ENCODE data around the gene CACNA1B. TPM values are rescaled to one million over a fixed set of nuclear protein-coding genes. Genes with fewer than 3 reads are reported as not detected.
"Not testable (repeated sequence)": the region's sequence is repeated elsewhere in the genome, so short reads cannot be mapped to it uniquely, and the experiment has no call there.

CACNA1B gene
- polyA plus RNA-seq, 1 experiment, result 0.01 TPM

GRCh38 chr9:138122676-138123075 is 245.1 kb downstream of the CACNA1B start:
- ChIA-PET CTCF (no interaction called here), POLR2A (no interaction called here)
- Histone ChIP-seq H3K36me3 (ENCODE audit: control insufficient read depth, insufficient read depth, low read length) (no peaks in the 10 kb centered on the region), H3K27me3 (ENCODE audit: control insufficient read depth, insufficient read depth, low read length) (no peaks in the 10 kb centered on the region), H3K4me3 (ENCODE audit: low read depth, low read length) (no peak overlapping the region)
- TF ChIP-seq, protein P1, sequence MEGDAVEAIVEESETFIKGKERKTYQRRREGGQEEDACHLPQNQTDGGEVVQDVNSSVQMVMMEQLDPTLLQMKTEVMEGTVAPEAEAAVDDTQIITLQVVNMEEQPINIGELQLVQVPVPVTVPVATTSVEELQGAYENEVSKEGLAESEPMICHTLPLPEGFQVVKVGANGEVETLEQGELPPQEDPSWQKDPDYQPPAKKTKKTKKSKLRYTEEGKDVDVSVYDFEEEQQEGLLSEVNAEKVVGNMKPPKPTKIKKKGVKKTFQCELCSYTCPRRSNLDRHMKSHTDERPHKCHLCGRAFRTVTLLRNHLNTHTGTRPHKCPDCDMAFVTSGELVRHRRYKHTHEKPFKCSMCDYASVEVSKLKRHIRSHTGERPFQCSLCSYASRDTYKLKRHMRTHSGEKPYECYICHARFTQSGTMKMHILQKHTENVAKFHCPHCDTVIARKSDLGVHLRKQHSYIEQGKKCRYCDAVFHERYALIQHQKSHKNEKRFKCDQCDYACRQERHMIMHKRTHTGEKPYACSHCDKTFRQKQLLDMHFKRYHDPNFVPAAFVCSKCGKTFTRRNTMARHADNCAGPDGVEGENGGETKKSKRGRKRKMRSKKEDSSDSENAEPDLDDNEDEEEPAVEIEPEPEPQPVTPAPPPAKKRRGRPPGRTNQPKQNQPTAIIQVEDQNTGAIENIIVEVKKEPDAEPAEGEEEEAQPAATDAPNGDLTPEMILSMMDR (IDR thresholded peaks at IDR 0.05; ENCODE audit: insufficient read depth, low read depth, low read length), result no peak
- no peak for DNase-seq (ENCODE audit: low read depth)

DNA sequence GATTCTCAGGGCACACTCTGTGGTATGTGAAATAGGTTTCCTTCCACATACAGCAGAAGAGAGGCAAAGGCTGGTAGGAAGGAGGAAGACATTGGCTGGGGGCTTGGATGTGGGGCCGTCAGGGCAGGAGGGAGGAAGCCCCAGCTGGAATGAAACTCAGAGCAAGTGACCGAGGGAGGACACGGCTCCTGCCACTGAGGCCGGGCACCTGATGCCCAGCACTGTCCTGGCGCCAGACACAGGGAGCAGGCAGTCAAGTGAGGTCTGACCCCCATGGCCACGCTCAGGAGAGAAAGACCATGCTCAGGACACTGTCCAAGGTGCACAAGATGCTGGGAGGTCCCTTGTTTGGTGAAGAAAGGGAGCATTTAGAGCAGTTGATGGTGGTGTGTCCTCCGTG is 245.5 kb downstream of the CACNA1B start:
- Histone ChIP-seq H3K27me3 (ENCODE audit: control insufficient read depth, insufficient read depth, low read length) (no peaks in the 10 kb centered on the region), H3K4me3 (ENCODE audit: low read depth, low read length) (no peak overlapping the region), H3K36me3 (ENCODE audit: control insufficient read depth, insufficient read depth, low read length) (no peaks in the 10 kb centered on the region)
- ChIA-PET CTCF (no interaction called here), POLR2A (no interaction called here)
- TF ChIP-seq, protein P1 (IDR thresholded peaks at IDR 0.05; ENCODE audit: insufficient read depth, low read depth, low read length), result no peak
- no peak for DNase-seq (ENCODE audit: low read depth)

DNA sequence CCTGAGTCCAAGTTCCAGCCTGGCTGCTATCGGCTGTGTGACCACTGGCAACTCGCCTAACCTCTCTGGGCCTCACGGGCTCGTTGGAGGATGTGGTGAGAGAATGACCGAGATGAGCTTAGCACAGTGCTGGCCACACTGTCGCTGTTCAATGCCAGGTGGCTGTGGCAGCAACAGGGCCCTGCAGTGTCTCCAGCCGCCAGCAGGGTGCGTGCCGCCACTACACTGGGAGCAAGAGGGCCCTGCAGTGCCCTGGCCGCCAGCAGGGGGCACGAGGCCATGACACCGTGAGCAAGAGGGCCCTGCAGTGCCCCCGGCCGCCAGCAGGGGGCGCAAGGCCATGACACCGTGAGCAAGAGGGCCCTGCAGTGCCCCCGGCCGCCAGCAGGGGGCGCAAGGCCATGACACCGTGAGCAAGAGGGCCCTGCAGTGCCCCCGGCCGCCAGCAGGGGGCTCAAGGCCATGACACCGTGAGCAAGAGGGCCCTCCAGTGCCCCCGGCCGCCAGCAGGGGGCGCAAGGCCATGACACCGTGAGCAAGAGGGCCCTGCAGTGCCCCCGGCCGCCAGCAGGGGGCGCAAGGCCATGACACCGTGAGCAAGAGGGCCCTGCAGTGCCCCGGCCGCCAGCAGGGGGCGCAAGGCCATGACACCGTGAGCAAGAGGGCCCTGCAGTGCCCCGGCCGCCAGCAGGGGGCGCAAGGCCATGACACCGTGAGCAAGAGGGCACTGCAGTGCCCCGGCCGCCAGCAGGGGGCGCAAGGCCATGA is 248.7 kb downstream of the CACNA1B start:
- H3K27me3 ChIP-seq (ENCODE audit: control insufficient read depth, insufficient read depth, low read length); H3K36me3 ChIP-seq (ENCODE audit: control insufficient read depth, insufficient read depth, low read length); H3K4me3 ChIP-seq (ENCODE audit: low read depth, low read length); CTCF ChIA-PET; POLR2A ChIA-PET; DNase-seq (ENCODE audit: low read depth): not testable (repeated sequence)

DNA sequence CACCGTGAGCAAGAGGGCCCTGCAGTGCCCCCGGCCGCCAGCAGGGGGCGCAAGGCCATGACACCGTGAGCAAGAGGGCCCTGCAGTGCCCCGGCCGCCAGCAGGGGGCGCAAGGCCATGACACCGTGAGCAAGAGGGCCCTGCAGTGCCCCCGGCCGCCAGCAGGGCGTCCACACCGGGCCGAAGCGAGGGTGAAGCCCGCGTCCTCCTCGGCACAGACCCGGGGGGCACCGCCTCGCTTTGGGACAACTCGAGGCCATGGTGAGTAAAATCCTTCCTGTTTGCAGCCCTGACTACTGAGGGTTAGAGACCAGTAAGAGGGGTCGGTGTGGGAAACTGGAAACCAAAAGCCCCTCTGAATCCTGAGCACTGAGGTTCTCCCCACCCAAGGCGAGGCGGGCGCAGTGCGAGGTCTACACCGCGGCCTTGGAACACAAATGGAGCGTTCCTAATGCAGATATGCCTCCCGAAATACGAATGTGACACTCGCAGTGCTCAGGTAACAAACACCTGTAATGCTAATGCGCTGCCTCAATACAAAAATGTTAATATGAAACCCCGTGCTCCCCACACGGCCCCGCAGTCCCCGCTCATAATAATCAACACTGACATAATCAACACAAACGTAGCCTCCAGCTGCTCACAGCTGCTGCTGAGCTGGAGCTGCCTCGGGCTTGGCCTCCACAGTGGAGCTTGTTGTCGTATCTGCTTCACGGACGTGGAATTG is 249.4 kb downstream of the CACNA1B start:
- POLR2A ChIA-PET; DNase-seq (ENCODE audit: low read depth); H3K4me3 ChIP-seq (ENCODE audit: low read depth, low read length); H3K36me3 ChIP-seq (ENCODE audit: control insufficient read depth, insufficient read depth, low read length); CTCF ChIA-PET; H3K27me3 ChIP-seq (ENCODE audit: control insufficient read depth, insufficient read depth, low read length): not testable (repeated sequence)

GRCh38 chr9:138128027-138128426 is 250.4 kb downstream of the CACNA1B start:
- CTCF ChIA-PET; H3K36me3 ChIP-seq (ENCODE audit: control insufficient read depth, insufficient read depth, low read length); POLR2A ChIA-PET; H3K27me3 ChIP-seq (ENCODE audit: control insufficient read depth, insufficient read depth, low read length); DNase-seq (ENCODE audit: low read depth); H3K4me3 ChIP-seq (ENCODE audit: low read depth, low read length): not testable (repeated sequence)

DNA sequence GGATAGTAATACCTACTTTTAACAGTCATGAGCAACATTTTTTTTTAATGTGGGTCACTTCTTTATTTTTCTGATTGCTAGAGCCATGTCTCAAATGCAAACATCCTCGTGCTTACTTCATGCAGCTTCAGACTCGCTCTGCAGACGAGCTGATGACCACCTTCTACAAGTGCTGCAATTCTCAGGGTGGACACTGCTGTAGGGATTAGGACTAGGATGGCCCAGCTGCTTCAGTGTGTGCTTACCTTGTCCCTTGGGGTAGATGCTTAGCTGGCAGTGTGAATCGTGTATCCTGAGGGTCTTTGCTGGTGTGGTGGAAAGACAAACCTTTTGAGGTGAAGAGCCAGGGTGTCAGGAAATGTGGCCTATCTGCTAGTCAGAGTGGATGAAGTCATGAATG is 251.7 kb downstream of the CACNA1B start:
- CTCF ChIA-PET; H3K36me3 ChIP-seq (ENCODE audit: control insufficient read depth, insufficient read depth, low read length); DNase-seq (ENCODE audit: low read depth); H3K4me3 ChIP-seq (ENCODE audit: low read depth, low read length); H3K27me3 ChIP-seq (ENCODE audit: control insufficient read depth, insufficient read depth, low read length); POLR2A ChIA-PET: not testable (repeated sequence)

GRCh38 chr9:138132946-138133705 is 255.5 kb downstream of the CACNA1B start:
- CTCF ChIA-PET; POLR2A ChIA-PET; H3K36me3 ChIP-seq (ENCODE audit: control insufficient read depth, insufficient read depth, low read length); H3K4me3 ChIP-seq (ENCODE audit: low read depth, low read length); DNase-seq (ENCODE audit: low read depth); H3K27me3 ChIP-seq (ENCODE audit: control insufficient read depth, insufficient read depth, low read length): not testable (repeated sequence)

GRCh38 chr9:138134581-138134980 is 257.0 kb downstream of the CACNA1B start:
- H3K36me3 ChIP-seq (ENCODE audit: control insufficient read depth, insufficient read depth, low read length); POLR2A ChIA-PET; H3K27me3 ChIP-seq (ENCODE audit: control insufficient read depth, insufficient read depth, low read length); DNase-seq (ENCODE audit: low read depth); CTCF ChIA-PET; H3K4me3 ChIP-seq (ENCODE audit: low read depth, low read length): not testable (repeated sequence)

DNA sequence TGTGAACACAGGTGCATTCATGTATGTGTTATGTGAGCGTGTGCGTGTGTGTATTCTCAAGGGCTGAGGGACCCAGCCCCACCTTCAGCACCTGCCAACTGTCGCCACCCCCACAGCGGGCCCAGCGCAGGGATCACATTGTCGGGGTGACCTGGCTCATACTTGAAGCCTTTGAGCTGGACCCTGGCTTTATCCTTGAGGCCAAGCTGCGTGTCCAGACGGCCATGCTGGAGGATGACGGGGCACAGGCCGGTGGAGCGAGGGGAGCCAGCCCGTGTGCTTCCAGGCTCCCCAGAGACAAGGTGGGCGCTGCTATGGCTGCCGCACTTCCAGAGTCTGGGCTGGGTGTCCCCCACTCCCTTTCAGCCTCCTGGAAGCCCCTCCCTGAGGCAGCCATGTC is 261.5 kb downstream of the CACNA1B start:
- POLR2A ChIA-PET, result not testable (repeated sequence)

DNA sequence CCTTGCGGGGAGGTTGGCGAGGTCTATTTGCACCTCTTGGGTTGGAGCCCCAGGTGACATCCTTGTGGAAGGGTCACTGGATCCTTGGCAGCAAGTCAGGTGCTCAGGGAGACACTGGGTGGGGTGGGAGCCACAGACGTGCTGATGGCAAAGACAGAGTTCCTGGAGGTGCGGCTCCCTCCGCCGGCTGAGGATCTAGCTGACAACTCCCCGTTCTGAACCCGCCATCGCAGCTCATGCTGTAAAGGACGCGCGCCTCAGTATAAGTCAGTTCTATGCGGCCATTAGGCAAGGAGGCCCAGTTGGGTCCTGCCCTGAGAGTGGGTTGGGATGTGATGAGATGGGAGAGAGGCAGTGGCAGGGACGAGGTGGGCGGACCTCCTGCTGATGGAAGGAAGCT is 263.4 kb downstream of the CACNA1B start:
- CTCF ChIA-PET; H3K4me3 ChIP-seq (ENCODE audit: low read depth, low read length); H3K27me3 ChIP-seq (ENCODE audit: control insufficient read depth, insufficient read depth, low read length); DNase-seq (ENCODE audit: low read depth); H3K36me3 ChIP-seq (ENCODE audit: control insufficient read depth, insufficient read depth, low read length); POLR2A ChIA-PET: not testable (repeated sequence)

More for the DNA sequence above, 261.5 kb downstream of the CACNA1B start:
- DNase-seq (ENCODE audit: low read depth); CTCF ChIA-PET; H3K27me3 ChIP-seq (ENCODE audit: control insufficient read depth, insufficient read depth, low read length); H3K4me3 ChIP-seq (ENCODE audit: low read depth, low read length); H3K36me3 ChIP-seq (ENCODE audit: control insufficient read depth, insufficient read depth, low read length): not testable (repeated sequence)
